ENCODE data around the gene XAF1. TPM values are rescaled to one million over a fixed set of nuclear protein-coding genes. Genes with fewer than 3 reads are reported as not detected.
"Not testable (repeated sequence)": the region's sequence is repeated elsewhere in the genome, so short reads cannot be mapped to it uniquely, and the experiment has no call there.

The XAF1 gene
- total RNA-seq, 1 donor from 2014 or later, result 434 TPM

DNA sequence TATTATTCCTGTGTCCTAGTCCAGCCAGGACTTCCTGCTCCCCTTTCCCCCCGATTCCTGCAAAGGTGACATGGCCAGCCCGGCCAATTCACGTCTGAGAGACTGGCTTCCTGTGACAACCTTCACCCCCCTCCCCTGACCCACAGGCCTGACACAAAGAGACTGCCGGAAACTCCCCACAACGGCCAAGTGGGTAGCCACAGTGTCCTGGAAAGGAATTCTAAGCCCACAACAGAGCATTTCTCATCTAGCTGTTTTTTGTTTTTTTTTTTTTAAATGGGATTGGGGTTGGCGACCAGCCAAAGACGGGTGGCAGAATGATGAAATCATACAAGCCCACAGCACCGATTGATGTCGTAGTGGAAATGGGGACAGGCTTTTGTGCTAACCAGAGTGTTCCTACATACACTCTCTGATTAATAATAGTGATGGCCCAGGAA lies 2.8 kb upstream of the XAF1 start:
- intact Hi-C loops (cut with micrococcal nuclease), result no loop called here

DNA sequence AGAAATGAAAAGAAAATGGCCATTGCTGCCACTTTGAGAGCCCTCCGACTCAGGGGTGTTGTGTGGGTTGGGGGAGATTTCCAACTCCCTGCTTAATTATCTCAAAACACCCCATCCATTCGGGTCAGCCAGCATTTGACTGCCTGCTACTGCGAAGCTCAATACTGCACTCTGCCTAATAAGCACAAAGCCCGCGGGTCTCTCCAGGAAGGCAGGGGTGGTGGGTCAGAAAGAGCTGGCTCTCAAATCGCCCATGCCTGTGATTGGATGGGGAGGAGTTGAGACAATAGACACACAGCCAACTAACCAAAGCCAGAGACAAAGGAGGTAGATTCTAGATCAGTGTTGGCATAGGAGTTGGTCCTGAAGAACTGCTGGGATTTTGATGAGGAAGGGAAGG lies 2.3 kb upstream of the XAF1 start:
- intact Hi-C loops (cut with micrococcal nuclease), result no loop called here

DNA sequence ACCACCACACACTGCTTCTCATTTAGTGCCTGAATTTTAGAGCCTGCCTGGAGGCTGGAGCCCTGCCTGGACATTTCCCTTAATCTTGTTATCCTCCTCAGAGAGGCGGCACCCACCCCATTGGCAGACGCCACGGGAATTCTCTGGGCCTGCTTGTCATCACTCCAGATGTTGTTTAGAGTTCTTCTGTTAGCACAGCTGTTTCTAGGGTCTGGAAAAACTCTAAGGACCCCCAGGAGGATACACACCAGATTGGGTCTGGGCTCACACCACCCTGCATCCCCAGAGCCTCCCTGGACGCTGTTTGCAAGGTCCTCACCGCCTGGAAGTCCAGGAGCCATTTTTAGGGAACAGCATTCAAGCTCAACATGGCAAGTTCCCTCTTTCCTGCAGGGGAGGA lies 565 bp upstream of the XAF1 start:
- intact Hi-C loops (cut with micrococcal nuclease), result loop anchor here (1.0 to 5.0 kb wide), 4 partner anchors 89 to 1173 kb away; partner anchors contain the start of genes NLRP1 and PIMREG

GRCh38 chr17:6756425-6757031 lies 682 bp downstream of the XAF1 start:
- intact Hi-C loops (cut with micrococcal nuclease), result loop anchor here (1.0 to 5.0 kb wide), 5 partner anchors 75 to 1174 kb away; partner anchors contain the start of genes KIAA0753, NLRP1, PIMREG and RNASEK

- intact Hi-C loops (cut with micrococcal nuclease), result loop anchor here (2.0 to 5.0 kb wide), 4 partner anchors 117 to 1175 kb away; partner anchors contain the start of genes KIAA0753, NLRP1, PIMREG and RNASEK
Observed at GRCh38 chr17:6757747-6758146, 1.9 kb downstream of the XAF1 start.

- intact Hi-C loops (cut with micrococcal nuclease), result no loop called here
Observed at GRCh38 chr17:6761779-6762178, 5.9 kb downstream of the XAF1 start.

GRCh38 chr17:6768447-6768846 lies 12.6 kb downstream of the XAF1 start:
- intact Hi-C loops (cut with micrococcal nuclease), result no loop called here

DNA sequence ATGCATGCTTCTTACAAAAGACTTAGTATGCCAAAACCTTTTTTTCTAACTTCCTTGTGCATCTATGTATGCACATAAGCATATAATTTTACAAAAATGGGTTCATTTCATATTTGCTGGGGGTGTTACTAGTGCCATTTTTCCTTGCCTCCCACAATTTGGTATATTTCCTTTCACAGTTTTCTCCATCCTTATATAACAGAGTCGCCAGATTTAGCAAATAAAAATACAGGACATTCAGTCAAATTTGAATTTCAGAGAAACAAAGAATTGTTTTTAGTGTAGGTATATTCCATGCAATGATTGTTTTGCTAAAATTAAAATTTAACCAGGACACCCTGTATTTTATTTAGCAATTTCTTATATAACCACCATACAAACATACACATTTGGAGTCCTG lies 16.2 kb downstream of the XAF1 start:
- intact Hi-C loops (cut with micrococcal nuclease), result no loop called here

GRCh38 chr17:6774906-6775305 lies 19.1 kb downstream of the XAF1 start:
- intact Hi-C loops (cut with micrococcal nuclease), result not testable (repeated sequence)

DNA sequence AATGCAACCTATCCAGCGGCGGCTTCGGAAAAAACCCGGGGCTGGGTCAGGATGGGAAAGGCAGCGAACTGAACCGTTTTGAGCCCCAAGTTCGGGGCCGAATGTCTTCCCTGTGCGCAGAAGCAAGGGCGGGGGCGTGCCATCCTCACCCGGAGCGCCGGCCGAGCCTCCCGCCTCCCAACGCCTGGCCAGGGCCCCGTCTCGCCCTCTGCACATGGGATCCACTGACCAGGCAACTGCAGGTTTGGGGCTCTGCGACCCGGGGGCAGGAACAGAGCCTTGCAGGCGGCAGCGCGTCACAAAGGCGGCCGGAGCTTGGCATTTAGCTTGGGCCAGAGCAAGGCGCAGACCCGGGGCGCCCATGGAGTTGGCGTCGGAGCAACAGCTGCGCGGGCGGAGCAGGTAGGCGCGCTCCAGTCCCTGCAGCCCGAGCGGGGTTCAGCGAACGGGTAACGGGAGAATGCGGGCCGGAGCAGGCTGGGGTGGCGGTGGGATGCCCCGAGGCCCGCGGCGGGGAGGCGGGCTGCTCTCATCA lies 20.1 kb downstream of the XAF1 start, which contains the start of gene FBXO39:
FBXO39 (plus strand) TSS at position 345 of the 535 bp plus-strand sequence. CDS start 3,654 bp downstream, outside the sequence.
- intact Hi-C loops (cut with micrococcal nuclease), result no loop called here

DNA sequence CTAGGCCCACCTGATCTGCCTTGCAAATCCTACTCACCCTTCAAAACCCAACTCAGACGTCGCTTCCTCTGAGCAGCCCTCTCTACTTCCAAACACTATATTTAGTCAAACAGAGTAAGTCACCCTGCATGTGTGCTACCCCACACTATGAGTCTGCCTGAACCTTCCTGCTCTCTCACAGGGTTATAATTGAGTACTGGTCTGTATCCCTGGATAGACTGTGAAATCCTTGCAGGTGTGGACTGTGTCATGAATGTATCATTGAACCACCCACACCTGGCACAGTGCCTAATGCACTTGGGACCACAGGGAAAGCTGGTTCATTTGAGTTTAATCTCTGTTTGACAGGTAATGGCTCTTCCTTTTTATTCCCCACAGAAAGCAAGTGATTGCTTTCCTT lies 23.6 kb downstream of the XAF1 start:
- intact Hi-C loops (cut with micrococcal nuclease), result no loop called here

DNA sequence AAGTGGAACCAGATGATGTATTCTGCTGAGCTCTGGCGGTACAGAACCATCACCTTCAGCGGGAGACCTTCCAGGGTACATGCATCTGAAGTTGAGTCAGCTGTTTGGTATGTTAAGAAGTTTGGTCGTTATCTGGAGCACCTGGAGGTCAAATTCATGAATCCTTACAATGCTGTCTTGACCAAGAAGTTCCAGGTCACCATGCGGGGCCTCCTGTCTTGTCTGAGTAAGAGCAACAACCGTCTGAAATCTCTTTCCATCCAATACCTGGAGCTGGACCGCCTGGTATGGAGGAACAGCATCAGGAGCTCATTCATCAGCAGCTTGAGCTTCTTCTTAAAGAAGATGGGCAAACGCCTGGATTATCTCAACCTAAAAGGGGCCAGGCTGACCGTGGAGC lies 24.2 kb downstream of the XAF1 start:
- intact Hi-C loops (cut with micrococcal nuclease), result no loop called here

DNA sequence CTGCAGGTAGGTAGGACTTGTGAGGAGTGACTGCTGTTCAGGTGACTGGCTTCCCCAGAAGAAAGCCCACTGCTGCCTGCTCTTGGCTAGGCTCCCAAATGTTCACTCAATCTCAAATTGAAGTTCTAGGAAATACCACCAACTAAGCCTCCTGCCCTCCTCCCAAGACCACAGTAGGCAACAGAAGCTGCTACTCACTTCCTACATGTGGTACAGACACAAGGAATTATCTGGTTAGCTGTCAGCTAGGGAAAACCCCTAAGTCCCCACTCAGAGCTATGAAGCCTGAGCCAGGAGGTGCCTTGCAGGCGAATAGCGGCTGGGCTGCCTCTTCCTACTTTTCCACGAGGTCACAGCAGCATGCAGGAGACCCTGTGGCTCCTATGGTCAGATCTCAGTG lies 25.0 kb downstream of the XAF1 start:
- intact Hi-C loops (cut with micrococcal nuclease), result no loop called here

DNA sequence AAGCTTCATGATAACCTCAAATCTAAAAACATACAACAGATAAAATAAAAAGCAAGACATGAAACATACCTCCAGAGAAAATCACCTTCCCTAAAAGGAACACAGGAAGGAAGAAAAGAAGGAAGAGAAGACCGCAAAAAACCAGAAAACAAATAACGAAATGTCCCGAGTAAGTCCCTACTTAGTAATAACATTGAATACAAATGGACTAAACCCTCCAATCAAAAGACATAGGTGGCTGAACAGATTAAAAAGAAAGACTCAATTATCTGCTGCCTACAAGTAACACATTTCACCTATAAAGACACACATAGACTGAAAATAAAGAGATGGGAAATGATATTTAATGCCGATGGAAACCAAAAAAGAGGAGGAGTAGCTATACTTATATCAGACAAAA lies 26.4 kb downstream of the XAF1 start:
- intact Hi-C loops (cut with micrococcal nuclease), result no loop called here

DNA sequence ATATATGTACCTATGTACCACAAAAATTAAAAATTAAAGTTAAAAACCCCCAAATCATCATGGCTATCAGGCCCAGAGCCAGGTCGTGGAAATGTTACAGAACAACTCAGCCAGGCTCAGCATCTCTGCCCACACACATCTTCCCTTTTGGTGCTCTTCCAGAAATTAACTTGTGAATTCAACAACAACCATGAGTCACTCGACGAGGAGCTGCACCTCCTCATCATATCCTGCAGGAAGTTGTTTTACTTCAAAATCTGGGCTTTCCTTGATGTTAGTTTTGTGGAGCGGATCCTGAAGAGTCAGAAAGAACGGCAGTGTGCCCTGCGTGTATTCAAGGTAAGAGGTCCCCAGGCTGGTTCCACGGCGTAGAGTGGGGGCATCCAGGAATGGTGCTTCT lies 30.8 kb downstream of the XAF1 start:
- intact Hi-C loops (cut with micrococcal nuclease), result no loop called here

DNA sequence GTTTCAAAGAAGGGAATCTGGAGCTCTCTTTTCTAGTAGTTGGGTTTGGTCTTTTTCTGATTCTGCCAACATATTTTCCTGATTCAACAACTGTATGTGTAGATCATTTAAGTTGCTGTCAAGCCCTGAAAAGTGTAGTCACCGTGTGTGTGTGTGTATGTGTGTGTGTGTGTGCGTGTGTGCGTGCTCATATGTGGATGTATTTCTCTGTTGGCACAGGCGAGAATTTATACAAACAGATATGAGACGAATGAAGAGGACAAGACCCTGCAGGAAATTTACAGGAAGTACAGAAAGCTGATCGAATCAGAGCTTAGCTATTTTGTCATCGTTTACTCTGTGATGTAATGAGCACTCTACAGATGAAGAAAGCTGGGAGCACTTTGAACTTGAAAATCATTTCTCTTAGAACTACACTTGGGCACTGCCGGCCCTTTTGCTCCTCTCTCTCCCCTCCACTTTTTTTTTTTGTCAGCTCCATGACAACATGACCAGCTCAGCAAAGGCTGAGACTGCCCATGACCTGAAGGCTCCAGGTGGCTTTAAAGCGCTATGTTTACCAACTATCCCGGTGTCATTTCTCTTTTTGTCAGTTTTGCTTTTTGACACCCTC lies 31.3 kb downstream of the XAF1 start:
- intact Hi-C loops (cut with micrococcal nuclease), result no loop called here

- intact Hi-C loops (cut with micrococcal nuclease), result no loop called here
Observed at GRCh38 chr17:6789146-6789545, 33.3 kb downstream of the XAF1 start.

- intact Hi-C loops (cut with micrococcal nuclease), result no loop called here
Observed at GRCh38 chr17:6793748-6794493, 38.1 kb downstream of the XAF1 start.

- intact Hi-C loops (cut with micrococcal nuclease), result no loop called here
Observed at GRCh38 chr17:6796017-6796886, 40.4 kb downstream of the XAF1 start.

DNA sequence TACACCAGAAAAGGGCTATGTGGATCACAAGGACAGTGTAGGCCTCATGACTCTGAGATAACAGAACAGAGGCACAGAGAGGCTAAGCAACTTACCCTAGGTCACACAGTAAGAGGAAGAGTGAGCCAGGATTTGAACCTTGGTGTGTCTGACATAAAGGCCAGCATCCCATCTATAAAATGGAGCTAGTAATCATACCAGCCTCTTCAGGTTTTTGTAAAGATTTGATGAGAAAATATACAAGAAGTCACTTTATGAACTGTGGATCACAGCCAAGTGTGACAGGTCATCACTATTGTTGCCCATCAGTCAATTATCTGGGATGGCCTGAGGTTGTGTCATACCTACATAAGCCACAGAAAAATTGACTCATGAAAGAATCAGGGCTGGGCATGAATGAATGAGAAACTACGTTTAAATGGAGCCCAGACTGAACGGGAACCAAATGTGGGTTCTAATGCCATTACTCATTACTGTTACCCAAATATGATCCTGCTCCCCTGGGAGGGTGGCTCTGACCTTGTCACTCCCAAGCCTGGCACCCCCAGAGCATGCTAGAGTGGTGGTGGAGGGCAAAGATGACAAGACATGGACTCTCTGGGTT lies 41.1 kb downstream of the XAF1 start:
- intact Hi-C loops (cut with micrococcal nuclease), result no loop called here
